Measurements from ENCODE around the gene SLC40A1.

Gene SLC40A1

DNA sequence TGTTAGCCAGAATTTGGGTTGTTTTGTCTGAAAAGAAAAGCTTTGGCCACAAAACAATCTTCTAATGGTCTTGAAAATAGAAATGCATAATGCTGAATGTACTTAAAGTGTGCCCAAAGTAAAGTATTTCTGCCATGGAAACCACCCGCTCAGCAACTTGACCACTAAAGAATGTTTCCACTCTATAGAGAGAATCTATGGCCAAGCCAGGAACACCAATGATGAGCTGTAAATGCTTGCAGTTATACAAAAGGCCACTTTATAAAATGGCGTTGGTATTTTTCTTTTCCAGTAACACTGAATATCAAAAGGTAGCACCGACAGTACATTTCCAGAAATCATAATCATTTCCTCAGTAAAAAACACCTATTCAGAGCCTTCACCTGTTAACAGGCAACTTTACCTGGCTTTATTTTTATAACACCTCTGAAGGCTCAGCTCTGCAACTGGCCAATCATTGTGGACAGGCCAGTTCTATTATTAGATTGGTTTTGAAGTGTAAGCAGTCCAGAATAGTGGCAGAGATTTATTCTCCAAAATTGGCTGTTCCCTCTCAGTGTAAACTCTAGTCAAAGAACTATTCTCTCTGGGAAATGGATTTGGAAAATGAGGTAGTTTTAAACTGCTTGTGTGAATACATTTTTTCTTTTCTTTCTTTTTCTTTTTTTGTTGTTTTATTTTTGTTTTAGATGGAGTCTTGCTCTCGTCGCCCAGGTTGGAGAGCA lies 36.1 kb downstream of the SLC40A1 start:
- no peak for FAIRE-seq

DNA sequence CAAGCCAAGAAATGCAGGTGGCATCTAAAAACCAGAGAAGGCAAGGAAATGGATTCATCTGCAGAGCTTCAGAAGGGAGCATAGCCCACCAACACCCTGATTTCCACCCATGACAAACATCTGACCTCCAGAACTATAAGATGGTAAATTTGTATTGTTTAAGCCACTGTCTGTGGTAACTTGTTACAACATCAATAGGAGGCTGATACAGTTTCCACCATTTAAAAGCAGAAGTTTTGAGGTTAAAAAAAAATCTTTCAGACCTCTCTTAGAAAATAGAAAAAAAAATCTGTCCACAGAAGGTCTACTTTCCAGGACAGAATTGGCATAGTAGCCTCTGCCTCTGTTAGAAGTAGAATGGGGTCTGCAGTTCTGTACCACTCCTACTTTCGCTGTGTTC lies 37.2 kb downstream of the SLC40A1 start:
- FAIRE-seq (no peak), DNase-seq (ENCODE audit: insufficient read length, low spot score) (no peak)
- no peak for TF ChIP-seq CTCF (IDR thresholded peaks at IDR 0.05; ENCODE audit: insufficient read depth, missing control alignments)

More for the DNA sequence above, 36.1 kb downstream of the SLC40A1 start:
- TF ChIP-seq CTCF (IDR thresholded peaks at IDR 0.05; ENCODE audit: insufficient read depth, missing control alignments) = no peak
- DNase-seq (ENCODE audit: insufficient read length, low spot score) = no peak

GRCh38 chr2:189542145-189542882 lies 38.3 kb downstream of the SLC40A1 start:
- no peak for TF ChIP-seq CTCF (IDR thresholded peaks at IDR 0.05; ENCODE audit: insufficient read depth, missing control alignments)
- no peak for FAIRE-seq
- no peak for DNase-seq (ENCODE audit: insufficient read length, low spot score)

DNA sequence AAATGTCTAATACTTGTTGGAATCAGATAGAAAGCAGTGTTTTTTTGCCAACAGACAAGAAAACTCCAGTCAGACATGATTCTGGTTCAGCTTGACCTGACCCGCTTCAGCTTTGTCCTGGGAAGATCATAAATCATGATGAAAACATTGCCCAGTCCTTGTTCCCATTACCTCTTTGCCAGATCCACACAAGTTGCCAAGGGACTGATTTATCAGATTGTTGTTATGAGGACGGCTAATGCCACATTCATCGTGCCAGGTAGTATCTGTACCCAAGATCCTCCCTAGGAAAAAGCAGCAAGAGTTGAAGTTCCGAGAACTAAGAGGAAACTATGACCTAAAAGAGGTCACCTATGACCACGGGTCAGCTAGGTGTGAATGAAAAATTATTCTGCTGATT lies 39.0 kb downstream of the SLC40A1 start:
- FAIRE-seq (no peak), DNase-seq (ENCODE audit: insufficient read length, low spot score) (no peak)
- no peak for TF ChIP-seq CTCF (IDR thresholded peaks at IDR 0.05; ENCODE audit: insufficient read depth, missing control alignments)

DNA sequence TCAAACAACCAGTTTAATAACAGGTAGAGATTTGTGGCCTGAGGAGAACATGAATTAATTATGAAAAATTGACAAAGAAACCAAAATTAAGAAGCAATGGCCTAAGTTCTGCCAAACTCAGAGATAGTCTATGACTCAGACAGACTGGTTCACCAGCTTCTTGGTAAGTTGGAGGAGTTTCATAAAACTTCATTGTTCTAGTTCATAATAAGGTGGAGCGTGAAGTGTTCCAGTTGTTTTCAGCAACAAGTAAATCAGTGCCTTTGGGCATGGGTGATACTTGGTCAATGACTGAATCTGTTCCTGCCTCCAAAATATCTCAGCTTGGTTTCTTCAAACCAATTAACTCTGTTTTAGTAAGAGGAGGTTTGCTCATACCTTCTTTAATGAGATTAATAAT lies 40.0 kb downstream of the SLC40A1 start:
- no peak for TF ChIP-seq CTCF (IDR thresholded peaks at IDR 0.05; ENCODE audit: insufficient read depth, missing control alignments)
- FAIRE-seq (no peak), DNase-seq (ENCODE audit: insufficient read length, low spot score) (no peak)

DNA sequence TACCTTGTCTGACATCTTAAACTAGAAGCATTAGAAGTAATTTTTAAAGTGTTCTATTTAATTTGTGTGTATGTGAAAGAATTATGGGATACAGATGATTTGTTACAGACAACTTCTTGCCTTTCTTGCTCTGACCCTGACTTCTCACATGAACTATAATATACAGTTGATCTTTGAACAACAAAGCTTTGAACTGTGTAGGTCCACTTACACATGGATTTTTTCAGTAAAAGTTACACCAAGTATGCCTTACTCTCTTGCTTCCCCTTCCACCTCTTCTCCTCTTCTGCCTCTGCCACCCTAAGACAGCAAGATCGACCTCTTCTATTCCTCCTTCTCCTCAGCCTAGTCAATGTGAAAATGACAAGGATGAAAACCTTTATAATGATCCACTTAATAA lies 42.2 kb downstream of the SLC40A1 start:
- FAIRE-seq (no peak), DNase-seq (ENCODE audit: insufficient read length, low spot score) (no peak)
- TF ChIP-seq CTCF (IDR thresholded peaks at IDR 0.05; ENCODE audit: insufficient read depth, missing control alignments) = no peak

GRCh38 chr2:189536830-189537229 lies 43.8 kb downstream of the SLC40A1 start:
- no peak for FAIRE-seq
- DNase-seq (ENCODE audit: insufficient read length, low spot score) = no peak
- TF ChIP-seq CTCF (IDR thresholded peaks at IDR 0.05; ENCODE audit: insufficient read depth, missing control alignments) = no peak

Measured in D721Med (cell line).